CD14-positive monocyte (primary cell): ENCODE measurements around the gene FBN2. TPM values are rescaled to one million over a fixed set of nuclear protein-coding genes. Genes with fewer than 3 reads are reported as not detected.

Experiments
- DNase-seq, 3 donors: peaks; one replicate each; pipeline ENCODE4 v3.0.0-alpha.2; 2011 to 2022
- H2AFZ ChIP-seq: 2 replicates; pipeline ENCODE4 v1.6.0; 2012; ENCODE audit warnings: mild to moderate bottlenecking, low read depth, low read length, inconsistent platforms; ENCODE audit not compliant: insufficient read depth, poor library complexity, severe bottlenecking
- H3K27ac ChIP-seq, 2 donors: 1 replicate in 1 of 2; 2 replicates in 1 of 2; pipeline ENCODE4 v1.5.1; 2012 to 2013; ENCODE audit warnings: low read length in 2 of 2, control low read depth in 1 of 2, inconsistent platforms in 1 of 2, low read depth in 1 of 2, mild to moderate bottlenecking in 1 of 2
- H3K27me3 ChIP-seq, 2 donors: one replicate each; pipeline versions ENCODE4 v1.6.0 to v1.6.1; 2011 to 2013; ENCODE audit warnings: low read length in 2 of 2; ENCODE audit not compliant: control insufficient read depth in 2 of 2, insufficient read depth in 2 of 2
- H3K36me3 ChIP-seq, 2 donors: replicated peaks in 1 of 2; 1 replicate in 1 of 2; 2 replicates in 1 of 2; pipeline versions ENCODE4 v1.5.1 to v1.6.1; 2012 to 2013; ENCODE audit warnings: low read length in 2 of 2, control low read depth in 1 of 2, inconsistent platforms in 1 of 2, mild to moderate bottlenecking in 1 of 2; ENCODE audit not compliant: insufficient read depth in 2 of 2, control insufficient read depth in 1 of 2
- H3K4me1 ChIP-seq, 2 donors: 1 replicate in 1 of 2; 2 replicates in 1 of 2; pipeline versions ENCODE4 v1.5.1 to v1.6.1; 2012 to 2013; ENCODE audit warnings: low read length in 2 of 2, control low read depth in 1 of 2, inconsistent platforms in 1 of 2, mild to moderate bottlenecking in 1 of 2, moderate library complexity in 1 of 2; ENCODE audit not compliant: insufficient read depth in 2 of 2, control insufficient read depth in 1 of 2
- H3K4me2 ChIP-seq: replicated peaks from 2 replicates; pipeline ENCODE3; 2012; ENCODE audit warnings: low read length, moderate library complexity, mild to moderate bottlenecking; ENCODE audit not compliant: poor library complexity, severe bottlenecking; ENCODE audit errors: extremely low read depth
- H3K4me3 ChIP-seq, 3 experiments: fragments of 200-600 bp in 1 of 3; sonication (generic) in 1 of 3; replicated peaks in 1 of 3; 1 replicate in 2 of 3; 2 replicates in 1 of 3; pipeline ENCODE4 v1.5.1; 2011 to 2013; ENCODE audit warnings: low read length in 3 of 3, mild to moderate bottlenecking in 3 of 3, control low read depth in 2 of 3, low read depth in 2 of 3, inconsistent platforms in 1 of 3, moderate library complexity in 1 of 3
- H3K79me2 ChIP-seq: 2 replicates; pipeline ENCODE4 v1.6.0; 2012; ENCODE audit warnings: mild to moderate bottlenecking, control low read depth, inconsistent platforms, low read length, moderate library complexity; ENCODE audit not compliant: insufficient read depth
- H3K9ac ChIP-seq: 2 replicates; pipeline ENCODE4 v1.6.0; 2017; ENCODE audit warnings: low read length, mild to moderate bottlenecking; ENCODE audit not compliant: insufficient read depth, poor library complexity, severe bottlenecking
- H3K9me3 ChIP-seq, 2 donors: replicated peaks in 1 of 2; 1 replicate in 1 of 2; 2 replicates in 1 of 2; pipeline versions ENCODE4 v1.5.1 to v1.6.1; 2012 to 2013; ENCODE audit warnings: low read length in 2 of 2, control low read depth in 1 of 2; ENCODE audit not compliant: control insufficient read depth in 1 of 2, insufficient read depth in 1 of 2
- H4K20me1 ChIP-seq: 2 replicates; pipeline ENCODE4 v1.6.0; 2012; ENCODE audit warnings: mild to moderate bottlenecking, low read length, control low read depth, moderate library complexity; ENCODE audit not compliant: insufficient read depth
- H3K27ac Mint-ChIP-seq, 7 donors: one replicate each; pipeline ENCODE4 v1.8.0; 2020; ENCODE audit warnings: mild to moderate bottlenecking in 7 of 7, mixed read lengths in 7 of 7, moderate library complexity in 6 of 7, inconsistent platforms in 2 of 7
- H3K27me3 Mint-ChIP-seq, 3 donors: one replicate each; pipeline ENCODE4 v1.8.0; 2021 to 2022; ENCODE audit warnings: low read depth in 3 of 3, mild to moderate bottlenecking in 3 of 3, mixed read lengths in 3 of 3, moderate library complexity in 3 of 3, inconsistent platforms in 1 of 3
- H3K36me3 Mint-ChIP-seq, 2 donors: one replicate each; pipeline ENCODE4 v1.8.0; 2020; ENCODE audit warnings: mixed read lengths in 2 of 2, inconsistent platforms in 1 of 2, mild to moderate bottlenecking in 1 of 2
- H3K4me1 Mint-ChIP-seq: one replicate; pipeline ENCODE4 v1.8.0; 2020; ENCODE audit warnings: mild to moderate bottlenecking, mixed read lengths
- H3K4me3 Mint-ChIP-seq, 2 donors: one replicate each; pipeline ENCODE4 v1.8.0; 2020; ENCODE audit warnings: mild to moderate bottlenecking in 2 of 2, mixed read lengths in 2 of 2, moderate library complexity in 1 of 2
- H3K9me3 Mint-ChIP-seq, 7 donors: one replicate each; pipeline ENCODE4 v1.8.0; 2020 to 2022; ENCODE audit warnings: mixed read lengths in 7 of 7, mild to moderate bottlenecking in 6 of 7, moderate library complexity in 6 of 7, inconsistent platforms in 2 of 7
- WGBS: methylation state at CpG from one replicate; pipeline ENCODE4 v1.1.5; 2013; ENCODE audit warnings: missing lambda C conversion rate; ENCODE audit not compliant: insufficient coverage; 5-methylcytosine and 5-hydroxymethylcytosine counted together
- intact Hi-C, 2 donors: fragments of 100-400 bp; cut with micrococcal nuclease; formaldehyde crosslinking; loops; one replicate each; pipeline versions ENCODE4 v1.15.0 to v1.15.1; 2023
- polyA plus RNA-seq, 3 donors: library from polyadenylated mRNA; depleted of rRNA in 1 of 3; unstranded in 2 of 3; stranded (reverse) in 1 of 3; fragments of 300-500 nt in 2 of 3; fragments of >200 nt in 1 of 3; fragmentation: Illumina TruSeq in 2 of 3; gene quantifications; 1 replicate in 2 of 3; 2 replicates in 1 of 3; pipeline ENCODE4 v1.2.3, GENCODE V29; 2012 to 2021
- TF ChIP-seq, protein P1 (sequence below): fragments of 200-600 bp; IDR thresholded peaks from one replicate; pipeline ENCODE4 v1.8.0; 2022; ENCODE audit warnings: antibody characterized with exemption, mild to moderate bottlenecking

FBN2 gene
- polyA plus RNA-seq, 3 donors, result 0.85 to 19.3 (median 4.2) TPM

DNA sequence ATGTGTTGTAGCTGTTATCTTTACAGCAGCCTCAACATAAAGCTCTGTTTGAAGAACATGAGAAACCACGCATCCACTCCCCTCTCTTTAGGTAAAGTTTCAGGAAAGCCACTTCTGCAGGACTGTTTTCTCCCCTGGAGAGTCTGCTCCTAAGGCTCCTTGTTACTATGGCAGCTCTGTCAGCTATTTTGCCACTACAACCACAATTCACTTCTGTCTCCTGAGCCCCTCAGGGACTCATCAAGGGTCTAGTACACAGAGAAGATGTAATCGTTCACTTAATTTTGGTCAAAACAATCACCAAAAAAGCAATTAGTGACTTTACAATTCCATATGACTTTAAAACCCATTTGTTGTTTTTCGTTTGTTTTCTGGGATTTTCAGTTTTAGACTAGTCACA is 157.7 kb downstream of the FBN2 start:
- H3K4me1 Mint-ChIP-seq, result no peaks in the 10 kb centered on the region
- TF ChIP-seq, protein P1, sequence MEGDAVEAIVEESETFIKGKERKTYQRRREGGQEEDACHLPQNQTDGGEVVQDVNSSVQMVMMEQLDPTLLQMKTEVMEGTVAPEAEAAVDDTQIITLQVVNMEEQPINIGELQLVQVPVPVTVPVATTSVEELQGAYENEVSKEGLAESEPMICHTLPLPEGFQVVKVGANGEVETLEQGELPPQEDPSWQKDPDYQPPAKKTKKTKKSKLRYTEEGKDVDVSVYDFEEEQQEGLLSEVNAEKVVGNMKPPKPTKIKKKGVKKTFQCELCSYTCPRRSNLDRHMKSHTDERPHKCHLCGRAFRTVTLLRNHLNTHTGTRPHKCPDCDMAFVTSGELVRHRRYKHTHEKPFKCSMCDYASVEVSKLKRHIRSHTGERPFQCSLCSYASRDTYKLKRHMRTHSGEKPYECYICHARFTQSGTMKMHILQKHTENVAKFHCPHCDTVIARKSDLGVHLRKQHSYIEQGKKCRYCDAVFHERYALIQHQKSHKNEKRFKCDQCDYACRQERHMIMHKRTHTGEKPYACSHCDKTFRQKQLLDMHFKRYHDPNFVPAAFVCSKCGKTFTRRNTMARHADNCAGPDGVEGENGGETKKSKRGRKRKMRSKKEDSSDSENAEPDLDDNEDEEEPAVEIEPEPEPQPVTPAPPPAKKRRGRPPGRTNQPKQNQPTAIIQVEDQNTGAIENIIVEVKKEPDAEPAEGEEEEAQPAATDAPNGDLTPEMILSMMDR, result no peak
- no peak for DNase-seq
- no peaks in the 10 kb centered on the region for H4K20me1 ChIP-seq
- H3K27me3 ChIP-seq, result no peaks in the 10 kb centered on the region
- H3K79me2 ChIP-seq, result no peaks in the 10 kb centered on the region
- no peak overlapping the region for H3K4me2 ChIP-seq
- H3K27ac ChIP-seq, result no peak overlapping the region
- H3K27me3 Mint-ChIP-seq, result no peaks in the 10 kb centered on the region
- H3K36me3 Mint-ChIP-seq, result peaks cover 26 to 31% of the 10 kb centered on the region in 2 donors
- no peak overlapping the region for H3K4me3 ChIP-seq
- WGBS, result 90% methylated on average over 2 of the region's 3 CpGs
- H3K4me3 Mint-ChIP-seq, result no peak overlapping the region
- intact Hi-C loops, result no loop called here
- H2AFZ ChIP-seq, result no peak overlapping the region
- H3K9me3 Mint-ChIP-seq, result peaks cover 0 to 3% (median 2%) of the 10 kb centered on the region in 7 donors
- no peaks in the 10 kb centered on the region for H3K9me3 ChIP-seq
- no peak overlapping the region for H3K9ac ChIP-seq
- H3K27ac Mint-ChIP-seq, result no peak overlapping the region
- H3K36me3 ChIP-seq, result peaks cover 5 to 47% of the 10 kb centered on the region in 2 donors
- H3K4me1 ChIP-seq, result no peaks in the 10 kb centered on the region

DNA sequence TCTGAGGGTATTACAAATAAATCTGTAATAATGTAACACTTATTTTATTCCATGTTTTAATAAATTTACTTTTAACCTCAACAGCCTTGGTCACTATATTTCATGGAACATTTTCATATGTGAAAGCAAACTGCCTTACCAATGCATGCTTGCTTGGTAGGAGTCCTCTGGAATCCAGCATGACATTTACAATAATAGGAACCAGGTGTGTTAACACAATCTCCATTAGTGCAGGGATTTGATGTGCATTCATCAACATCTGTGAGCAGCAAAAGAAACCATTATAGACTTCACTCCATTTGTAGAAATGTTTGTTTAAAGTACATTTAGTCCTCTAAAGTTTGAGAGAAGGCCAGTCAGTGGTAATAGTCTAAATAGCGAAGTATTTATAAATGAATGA is 159.4 kb downstream of the FBN2 start:
- no peak overlapping the region for H3K27ac ChIP-seq
- H3K4me1 ChIP-seq, result no peaks in the 10 kb centered on the region
- no peaks in the 10 kb centered on the region for H3K27me3 ChIP-seq
- no CpG with 5 or more reads among the region's 1 CpG for WGBS
- no peak overlapping the region for H3K27ac Mint-ChIP-seq
- intact Hi-C loops, result no loop called here
- H3K4me1 Mint-ChIP-seq, result no peaks in the 10 kb centered on the region
- peaks cover 5 to 64% of the 10 kb centered on the region in 2 donors for H3K36me3 ChIP-seq
- no peak overlapping the region for H3K4me3 Mint-ChIP-seq
- TF ChIP-seq, protein P1, result no peak
- no peaks in the 10 kb centered on the region for H3K9me3 ChIP-seq
- H3K4me3 ChIP-seq, result no peak overlapping the region
- no peaks in the 10 kb centered on the region for H3K79me2 ChIP-seq
- peaks cover 34 to 40% of the 10 kb centered on the region in 2 donors for H3K36me3 Mint-ChIP-seq
- H3K9ac ChIP-seq, result no peak overlapping the region
- H3K27me3 Mint-ChIP-seq, result peaks cover 0 to 2% (median 0%) of the 10 kb centered on the region in 3 donors
- H3K4me2 ChIP-seq, result no peak overlapping the region
- no peak overlapping the region for H2AFZ ChIP-seq
- H4K20me1 ChIP-seq, result no peaks in the 10 kb centered on the region
- DNase-seq, result no peak
- H3K9me3 Mint-ChIP-seq, result peaks cover 0 to 2% (median 0%) of the 10 kb centered on the region in 7 donors
